GM18507 (cell line): ENCODE results near the gene SENP2.
"Not testable (repeated sequence)": the region's sequence is repeated elsewhere in the genome, so short reads cannot be mapped to it uniquely, and the experiment has no call there.

Source experiments
- DNase-seq: peaks from one replicate; pipeline ENCODE4 v3.0.0; 2011; ENCODE audit warnings: low read depth; ENCODE audit not compliant: insufficient read length; ENCODE audit errors: extremely low spot score
- FAIRE-seq: peaks from 2 replicates; lab custom pipeline; 2011; peaks lifted over from hg19 to GRCh38; lab: Jason Lieb, UNC

SENP2 gene

DNA sequence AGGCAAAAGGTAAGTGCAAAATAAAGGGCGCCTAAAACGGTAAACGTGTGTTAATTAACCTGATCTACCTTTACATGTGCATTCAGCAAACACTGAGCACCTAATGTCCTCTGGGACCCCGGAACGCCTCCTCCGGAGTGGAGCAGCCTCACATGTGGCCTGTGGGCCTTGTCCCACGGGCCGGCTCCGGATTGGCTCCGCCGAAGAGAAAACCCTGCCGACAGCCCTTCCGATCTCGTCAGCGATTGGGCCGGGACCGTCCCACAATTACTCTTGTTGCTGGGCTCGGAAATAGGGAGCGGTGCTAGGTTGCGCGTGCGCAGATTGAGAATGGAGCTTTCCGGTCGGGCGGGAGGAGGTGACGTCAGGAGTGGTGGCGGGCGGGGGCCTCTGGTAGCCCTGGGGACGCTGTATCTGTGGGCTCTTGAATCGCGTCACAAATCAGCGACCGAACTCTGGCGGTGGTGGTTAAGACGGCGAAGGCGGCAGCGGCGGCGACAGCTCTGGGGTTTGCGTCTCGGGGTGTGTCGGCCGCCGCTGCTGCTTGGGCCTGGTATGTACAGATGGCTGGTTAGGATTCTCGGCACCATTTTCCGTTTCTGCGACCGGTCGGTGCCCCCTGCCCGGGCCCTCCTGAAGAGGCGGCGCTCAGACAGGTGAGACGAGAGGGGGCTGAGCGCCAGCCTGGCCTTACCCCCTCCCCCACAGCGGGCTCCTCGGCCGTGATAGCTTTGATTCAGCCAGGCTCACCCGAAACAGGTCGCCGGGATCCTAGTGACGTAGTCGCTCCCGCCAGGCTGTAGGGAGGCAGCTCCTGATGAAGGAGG, at the start of gene SENP2:
Gene SENP2, plus strand, starts transcription at position 437 of the 827 bp plus-strand sequence. Its CDS starts 119 bp downstream, at position 556.
- DNase-seq (peak; percentile 92), FAIRE-seq (peak; percentile 99)

DNA sequence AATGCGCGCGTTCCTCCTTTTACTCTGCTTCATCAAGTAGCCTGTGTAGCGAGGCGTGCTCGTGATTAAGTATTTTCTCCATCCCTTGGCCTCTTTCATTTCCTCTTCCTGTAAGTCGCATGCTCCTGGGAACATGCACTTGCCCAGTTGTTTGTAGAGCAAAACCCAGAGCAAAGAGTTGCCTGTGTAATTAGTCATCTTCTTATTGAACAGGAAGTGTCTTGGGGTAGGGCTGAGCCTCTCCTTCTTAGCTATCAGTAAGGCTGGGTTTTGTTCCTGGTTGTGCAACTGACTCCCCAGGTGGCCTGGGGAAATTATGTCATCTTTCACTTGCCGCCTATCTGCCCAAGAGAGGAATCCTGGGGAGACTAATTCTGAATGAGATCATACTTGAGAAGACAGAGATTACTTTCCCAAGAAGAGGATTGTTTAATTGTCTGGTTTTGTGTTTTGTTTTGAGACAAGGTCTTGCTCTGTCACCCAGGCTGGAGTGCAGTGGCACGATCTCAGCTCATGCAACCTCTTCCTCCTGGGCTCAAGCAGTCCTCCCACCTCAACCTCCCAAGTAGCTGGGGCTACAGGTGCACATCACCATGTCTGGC, 48.6 kb upstream of the SENP2 start:
- FAIRE-seq: peak; percentile 98
- DNase-seq: peak; percentile 59

DNA sequence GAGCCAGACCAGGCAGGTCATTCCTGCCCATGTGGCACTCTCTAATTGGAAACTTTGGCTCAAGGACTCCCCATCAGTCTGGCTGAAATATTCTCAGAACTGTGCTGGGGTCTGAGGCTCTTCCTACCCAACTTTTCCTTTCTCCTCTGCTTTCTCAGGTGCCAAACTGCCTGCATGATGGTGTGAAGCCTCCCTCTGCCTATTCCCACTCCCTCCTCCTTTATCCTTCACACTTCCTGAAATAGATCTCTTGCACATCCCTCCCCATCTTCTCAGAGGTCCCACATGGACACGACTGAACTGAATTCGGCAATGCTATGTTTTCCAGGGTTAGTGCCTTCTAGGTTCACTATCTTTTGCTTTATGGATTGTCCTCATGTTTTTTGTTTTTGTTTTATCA, 46.2 kb upstream of the SENP2 start:
- DNase-seq (no peak), FAIRE-seq (no peak)

DNA sequence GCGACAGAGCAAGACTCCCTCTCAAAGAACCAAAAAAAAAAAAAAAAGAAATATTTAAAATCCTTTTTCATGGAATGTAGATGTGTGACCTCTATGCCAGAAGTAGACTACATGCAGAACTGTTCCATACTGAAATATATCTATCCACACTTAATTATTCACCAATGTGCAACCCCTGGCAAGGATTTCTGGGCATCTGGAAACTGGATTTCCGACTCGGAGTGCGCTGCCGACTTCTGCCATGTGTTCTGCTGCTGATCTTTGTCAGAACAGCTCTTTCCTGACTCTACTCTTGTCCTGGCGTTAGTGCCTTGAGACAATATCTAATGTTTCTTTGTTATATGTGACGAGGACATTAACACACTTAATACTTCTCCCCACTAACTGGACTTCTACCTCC, 45.4 kb upstream of the SENP2 start:
- DNase-seq: no peak
- FAIRE-seq: no peak

GRCh38 chr3:185549122-185549521, 37.0 kb upstream of the SENP2 start:
- no peak for DNase-seq
- no peak for FAIRE-seq

- DNase-seq: no peak
- no peak for FAIRE-seq
Observed at GRCh38 chr3:185549651-185550111, 36.4 kb upstream of the SENP2 start.

GRCh38 chr3:185552358-185552877, 33.7 kb upstream of the SENP2 start, which contains the start of gene LIPH:
Gene LIPH, minus strand, starts transcription at chr3:185552588. Its CDS starts 117 bp downstream, at chr3:185552471.
- peak; percentile 32 for DNase-seq

DNA sequence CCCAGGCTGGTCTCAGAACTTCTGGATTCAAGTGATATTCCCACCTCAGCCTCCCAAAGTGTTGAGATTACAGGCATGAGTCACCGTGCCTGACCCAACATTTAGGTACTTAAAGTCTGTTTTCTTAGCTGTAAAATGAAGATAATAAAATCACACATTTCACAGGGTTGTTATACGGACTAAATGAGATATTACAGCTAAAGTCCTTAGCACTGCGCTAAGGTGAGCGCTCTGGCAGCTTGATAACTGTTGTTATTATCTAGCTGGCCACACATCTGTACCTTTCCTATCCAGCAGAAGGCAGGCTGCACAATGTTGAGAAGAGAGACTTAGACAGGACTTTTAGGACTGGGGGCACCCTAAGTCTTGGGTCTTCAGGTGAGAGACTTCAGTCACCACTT, 31.0 kb upstream of the SENP2 start:
- FAIRE-seq: no peak
- DNase-seq: no peak

More at GRCh38 chr3:185552358-185552877, 33.7 kb upstream of the SENP2 start, which contains the start of gene LIPH:
- peak; percentile 89 for FAIRE-seq

DNA sequence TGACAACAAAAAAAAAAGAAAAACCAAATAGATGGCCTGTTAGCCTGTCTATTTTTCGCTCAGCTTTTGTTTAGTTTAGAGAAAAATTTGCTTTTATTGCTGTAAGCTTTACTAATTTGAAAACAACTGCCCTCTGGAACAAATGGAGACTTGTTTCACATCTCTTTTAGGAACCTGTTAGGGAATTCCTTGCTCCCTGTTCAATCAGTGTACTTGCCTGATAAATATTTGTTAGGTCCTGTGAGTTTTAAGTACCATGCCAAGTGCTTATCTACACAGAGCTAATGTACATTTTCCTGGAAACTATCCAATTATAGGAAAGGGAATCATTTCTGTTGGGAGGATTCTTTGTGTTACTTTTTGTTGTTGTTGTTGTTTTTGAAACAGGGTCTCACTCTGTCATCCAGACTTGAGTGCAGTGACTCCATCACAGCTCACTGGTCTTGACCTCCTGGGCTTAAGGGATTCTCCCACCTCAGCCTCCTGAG, 30.2 kb upstream of the SENP2 start:
- FAIRE-seq: no peak
- no peak for DNase-seq

DNA sequence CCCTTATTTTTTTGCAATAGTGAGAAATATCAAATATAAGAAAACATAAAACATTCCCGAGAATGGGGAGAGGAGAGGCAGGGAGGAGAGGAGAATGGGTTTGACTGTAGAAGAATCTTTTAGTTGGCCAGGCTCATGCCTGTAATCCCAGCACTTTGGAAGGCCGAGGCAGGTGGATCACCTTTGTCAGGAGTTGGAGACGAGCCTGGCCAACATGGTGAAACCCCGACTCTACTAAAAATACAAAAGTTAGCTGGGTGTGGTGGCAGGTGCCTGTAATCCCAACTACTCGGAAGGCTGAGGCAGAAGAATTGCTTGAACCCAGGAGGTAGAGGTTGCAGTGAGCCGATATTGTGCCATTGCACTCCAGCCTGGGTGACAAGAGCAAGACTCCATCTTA, 29.5 kb upstream of the SENP2 start:
- FAIRE-seq, DNase-seq: not testable (repeated sequence)

DNA sequence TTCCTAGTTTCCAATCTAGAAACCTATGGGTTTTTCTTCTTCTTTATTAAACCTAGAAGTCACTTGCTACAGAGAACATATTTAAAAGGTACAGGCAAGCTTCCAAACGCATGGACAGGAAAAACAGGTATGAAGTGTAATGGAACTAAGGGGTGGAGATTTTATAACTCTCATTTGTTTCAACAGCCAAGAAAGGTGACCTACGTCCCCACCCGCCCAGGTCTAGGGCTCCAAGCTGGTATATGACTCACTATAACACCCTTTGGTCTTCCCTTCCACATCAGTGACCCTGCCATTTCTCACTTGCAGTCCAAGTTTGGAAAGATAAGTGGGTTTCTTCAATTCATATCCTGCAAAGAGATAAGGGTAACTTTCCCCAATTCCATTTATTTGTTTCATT, 27.7 kb upstream of the SENP2 start:
- FAIRE-seq (no peak), DNase-seq (no peak)

DNA sequence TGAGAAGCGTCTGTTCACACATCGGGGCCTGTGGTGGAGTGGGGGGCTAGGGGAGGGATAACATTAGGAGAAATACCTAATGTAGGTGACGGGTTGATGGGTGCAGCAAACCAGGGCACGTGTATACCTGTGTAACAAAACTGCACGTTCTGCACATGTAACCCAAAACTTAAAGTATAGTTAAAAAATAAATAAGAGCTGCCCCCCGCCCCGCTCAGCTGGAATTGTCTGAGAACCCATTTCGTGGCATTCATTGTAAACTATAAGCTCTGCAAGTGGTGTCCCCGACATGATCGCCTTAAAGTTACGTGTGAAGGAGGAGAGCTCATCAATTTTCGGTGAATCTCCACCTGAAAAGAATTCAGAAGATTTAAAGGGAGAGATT, 26.4 kb upstream of the SENP2 start:
- FAIRE-seq: no peak
- no peak for DNase-seq

- no peak for FAIRE-seq
- DNase-seq: no peak
Observed at GRCh38 chr3:185560676-185561075, 25.4 kb upstream of the SENP2 start.

DNA sequence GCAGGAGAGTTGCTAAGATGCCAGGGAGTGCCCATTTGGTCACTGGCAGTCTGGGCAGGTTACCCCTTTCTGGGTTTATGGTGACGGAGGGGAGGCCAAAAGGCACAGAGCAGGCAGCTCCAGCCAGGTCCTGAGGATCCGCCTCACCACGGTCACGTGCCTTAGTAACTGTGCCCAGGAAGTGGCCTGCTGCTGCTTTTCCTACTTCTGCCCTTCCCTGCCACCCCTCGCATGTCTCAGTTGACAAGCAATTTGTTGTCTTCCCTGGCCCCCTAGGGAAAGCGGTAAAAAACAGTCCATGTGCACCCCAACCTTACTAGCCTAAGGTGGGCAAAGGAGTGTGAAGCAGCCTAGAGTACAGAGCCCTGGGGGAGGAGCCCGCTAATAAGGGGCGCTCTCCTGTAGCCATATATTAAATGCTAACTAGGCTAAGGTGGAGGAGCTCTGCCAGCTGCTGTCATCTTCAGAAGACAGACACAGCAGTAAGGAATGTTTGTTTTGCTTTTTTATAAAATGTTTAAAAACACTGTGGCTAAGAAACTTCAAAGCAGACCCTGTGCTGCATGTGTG, 24.6 kb upstream of the SENP2 start:
- DNase-seq (no peak), FAIRE-seq (no peak)

GRCh38 chr3:185561958-185562357, 24.1 kb upstream of the SENP2 start:
- FAIRE-seq (no peak), DNase-seq (no peak)

DNA sequence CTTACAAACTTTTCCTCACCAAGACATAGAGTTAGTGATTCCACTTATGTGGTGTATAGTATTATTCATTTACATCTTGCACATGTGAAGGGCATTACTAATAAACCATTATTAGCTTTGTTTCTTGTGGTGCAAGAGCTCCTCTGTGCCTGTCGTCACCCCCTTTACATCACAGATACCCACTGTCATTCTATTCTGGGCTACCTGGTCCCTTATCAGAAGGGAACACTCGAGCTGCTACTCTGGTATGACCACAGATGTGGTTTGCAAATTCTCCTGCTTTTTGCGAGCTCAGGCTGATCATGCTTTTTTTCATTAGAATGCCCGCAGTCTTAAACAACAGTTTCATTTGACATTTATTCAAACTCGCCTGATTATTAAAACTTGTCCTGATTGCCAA, 13.9 kb upstream of the SENP2 start:
- no peak for DNase-seq
- no peak for FAIRE-seq

DNA sequence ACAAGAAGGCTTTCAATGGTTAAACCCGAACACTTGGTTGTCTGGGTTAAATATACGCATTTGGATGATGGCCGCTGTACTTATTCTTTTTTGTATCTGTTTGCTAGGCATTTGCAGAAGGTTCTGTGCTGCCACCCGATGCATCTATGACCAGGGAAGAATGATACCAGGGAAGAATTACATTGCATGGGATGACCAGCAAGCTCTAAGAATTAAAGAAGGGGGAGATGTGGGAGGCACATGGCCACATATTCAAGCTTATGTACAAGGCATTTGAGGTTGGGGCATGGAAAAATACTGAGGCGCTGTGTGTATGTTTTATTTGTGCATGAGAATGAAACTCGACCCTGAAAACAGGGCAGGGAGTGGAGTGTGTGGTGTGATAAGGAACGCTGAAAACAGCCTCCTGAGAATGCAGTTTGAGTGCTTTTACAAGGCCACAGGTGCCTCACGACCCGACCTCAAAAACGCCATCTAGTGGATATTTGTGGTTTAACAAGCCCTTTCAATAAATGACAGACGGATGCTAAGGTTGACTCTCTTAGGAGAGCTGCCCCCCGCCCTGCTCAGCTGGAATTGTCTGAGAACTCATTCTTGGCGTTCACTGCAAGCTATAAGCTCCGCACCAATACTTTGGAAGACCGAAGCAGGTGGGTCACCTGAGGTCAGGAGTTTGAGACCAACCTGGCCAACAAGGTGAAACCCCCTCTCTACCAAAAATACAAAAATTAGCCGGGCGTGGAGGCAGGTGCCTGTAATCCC, 10.8 kb upstream of the SENP2 start:
- peak; percentile 90 for FAIRE-seq
- DNase-seq: not testable (repeated sequence)

- DNase-seq: no peak
- FAIRE-seq: no peak
Observed at GRCh38 chr3:185582236-185582635, 3.9 kb upstream of the SENP2 start.

- DNase-seq: no peak
Observed at GRCh38 chr3:185582871-185583270, 3.2 kb upstream of the SENP2 start.

More at GRCh38 chr3:185582871-185583270, 3.2 kb upstream of the SENP2 start:
- FAIRE-seq: peak; percentile 83
